ENCODE results near the gene GRIK1. TPM values are rescaled to one million over a fixed set of nuclear protein-coding genes. Genes with fewer than 3 reads are reported as not detected.

The GRIK1 gene
- total RNA-seq, 1 donor from 2014 or later, result not detected

DNA sequence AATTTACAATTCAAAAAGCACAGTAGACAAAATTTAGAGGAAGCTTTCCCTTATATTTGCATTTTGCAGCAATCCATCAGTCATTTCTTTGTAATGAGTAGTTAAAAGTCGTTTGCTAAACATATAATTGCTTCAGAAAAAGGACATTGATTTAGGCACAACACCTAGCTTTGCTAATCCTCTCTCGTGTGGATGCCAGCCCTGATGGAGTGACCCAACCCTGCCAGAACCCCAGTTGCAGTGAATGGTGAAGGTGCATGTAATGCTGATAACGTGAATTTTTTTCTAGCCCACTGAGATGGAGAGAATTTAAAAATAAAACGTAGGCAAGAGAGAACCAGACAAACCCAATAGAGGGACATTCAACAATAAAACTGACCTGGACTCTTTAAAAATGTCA is 263.4 kb downstream of the GRIK1 start:
- TF ChIP-seq, protein P1, sequence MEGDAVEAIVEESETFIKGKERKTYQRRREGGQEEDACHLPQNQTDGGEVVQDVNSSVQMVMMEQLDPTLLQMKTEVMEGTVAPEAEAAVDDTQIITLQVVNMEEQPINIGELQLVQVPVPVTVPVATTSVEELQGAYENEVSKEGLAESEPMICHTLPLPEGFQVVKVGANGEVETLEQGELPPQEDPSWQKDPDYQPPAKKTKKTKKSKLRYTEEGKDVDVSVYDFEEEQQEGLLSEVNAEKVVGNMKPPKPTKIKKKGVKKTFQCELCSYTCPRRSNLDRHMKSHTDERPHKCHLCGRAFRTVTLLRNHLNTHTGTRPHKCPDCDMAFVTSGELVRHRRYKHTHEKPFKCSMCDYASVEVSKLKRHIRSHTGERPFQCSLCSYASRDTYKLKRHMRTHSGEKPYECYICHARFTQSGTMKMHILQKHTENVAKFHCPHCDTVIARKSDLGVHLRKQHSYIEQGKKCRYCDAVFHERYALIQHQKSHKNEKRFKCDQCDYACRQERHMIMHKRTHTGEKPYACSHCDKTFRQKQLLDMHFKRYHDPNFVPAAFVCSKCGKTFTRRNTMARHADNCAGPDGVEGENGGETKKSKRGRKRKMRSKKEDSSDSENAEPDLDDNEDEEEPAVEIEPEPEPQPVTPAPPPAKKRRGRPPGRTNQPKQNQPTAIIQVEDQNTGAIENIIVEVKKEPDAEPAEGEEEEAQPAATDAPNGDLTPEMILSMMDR (conservative IDR thresholded peaks at IDR 0.05; ENCODE audit: low read depth, low read length), result no peak
- no peak for DNase-seq (ENCODE audit: low read depth)
- H3K4me3 ChIP-seq (ENCODE audit: low read depth, low read length), result no peak overlapping the region

DNA sequence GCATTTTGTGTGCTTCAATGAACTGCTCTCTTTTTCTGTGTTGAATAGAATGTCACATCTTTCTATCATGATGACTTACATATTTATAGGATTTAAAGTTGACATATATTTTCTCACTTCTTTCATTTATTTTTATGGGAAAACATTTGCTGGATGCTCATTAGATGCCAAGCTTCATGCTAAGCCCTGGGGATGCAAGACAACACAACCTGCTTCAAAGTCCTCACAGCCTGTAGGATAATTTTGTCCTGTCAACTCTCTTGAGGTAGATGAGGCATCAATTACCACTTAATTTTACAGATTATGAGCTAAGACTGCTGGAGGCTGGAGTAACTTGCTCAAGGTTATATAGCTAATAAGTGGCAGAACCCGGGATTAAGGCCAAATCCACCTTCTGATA is 264.3 kb downstream of the GRIK1 start:
- TF ChIP-seq, protein P1 (conservative IDR thresholded peaks at IDR 0.05; ENCODE audit: low read depth, low read length), result no peak
- no peak overlapping the region for H3K4me3 ChIP-seq (ENCODE audit: low read depth, low read length)
- no peak for DNase-seq (ENCODE audit: low read depth)

DNA sequence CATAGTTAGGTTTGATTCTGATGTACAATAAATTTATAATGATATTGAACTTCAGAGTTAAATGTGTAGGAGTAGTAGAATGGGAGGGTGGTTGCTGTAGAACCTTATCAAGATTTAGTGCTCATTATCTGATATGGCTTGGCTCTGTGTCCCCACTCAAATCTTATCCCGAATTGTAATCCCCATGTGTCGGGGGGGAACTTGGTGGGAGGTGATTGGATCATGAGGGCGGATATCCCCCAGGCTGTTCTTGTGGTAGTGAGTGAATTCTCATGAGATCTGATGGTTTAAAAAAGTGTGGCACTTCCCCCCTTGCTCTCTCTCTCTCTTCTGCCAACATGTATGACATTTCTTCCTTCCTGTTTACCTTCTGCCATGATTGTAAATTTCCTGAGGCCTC is 265.5 kb downstream of the GRIK1 start:
- no peak overlapping the region for H3K4me3 ChIP-seq (ENCODE audit: low read depth, low read length)
- TF ChIP-seq, protein P1 (conservative IDR thresholded peaks at IDR 0.05; ENCODE audit: low read depth, low read length), result no peak
- no peak for DNase-seq (ENCODE audit: low read depth)

DNA sequence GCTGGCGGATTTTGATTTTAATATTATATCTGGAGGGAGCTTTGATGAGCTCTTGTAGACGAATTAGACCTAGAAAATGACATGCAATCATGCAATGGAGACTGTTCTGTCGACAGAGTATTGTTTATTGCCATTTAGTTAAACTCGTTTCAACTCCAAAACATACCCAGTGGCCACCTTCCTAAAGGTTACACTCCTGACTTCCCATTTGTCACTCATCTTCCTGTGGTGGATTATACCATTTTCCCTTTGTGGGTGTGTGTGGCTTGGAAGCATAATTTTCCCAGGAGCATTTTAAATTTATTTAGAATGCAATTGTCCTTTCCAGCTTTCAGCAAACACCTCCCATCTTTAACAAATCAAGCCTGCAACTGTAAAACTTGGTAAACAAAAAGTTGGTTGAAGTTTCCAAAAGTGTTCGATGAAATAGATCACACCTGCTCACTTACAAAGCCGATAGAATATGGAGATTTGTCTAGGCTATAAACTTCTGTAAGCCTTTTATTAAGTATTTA is 266.6 kb downstream of the GRIK1 start:
- no peak for DNase-seq (ENCODE audit: low read depth)
- no peak overlapping the region for H3K4me3 ChIP-seq (ENCODE audit: low read depth, low read length)
- TF ChIP-seq, protein P1 (conservative IDR thresholded peaks at IDR 0.05; ENCODE audit: low read depth, low read length), result no peak

DNA sequence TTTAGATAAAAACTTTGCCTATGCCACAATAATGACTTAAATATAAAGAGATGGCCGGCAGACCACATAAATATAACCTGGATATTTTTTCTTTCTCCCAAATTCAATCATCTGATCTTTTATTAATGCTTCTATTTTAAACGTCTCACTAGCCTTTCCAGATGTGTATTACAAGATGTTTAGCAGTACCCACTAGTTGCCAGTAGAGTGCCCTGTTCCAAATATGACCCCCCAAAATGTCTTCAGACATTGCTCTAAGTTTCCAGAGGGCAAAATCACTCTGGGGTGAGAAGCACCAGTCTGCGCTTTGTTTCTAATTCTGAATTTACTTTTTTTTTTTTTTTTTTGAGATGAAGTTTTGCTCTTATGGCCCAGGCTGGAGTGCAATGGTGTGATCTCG is 268.1 kb downstream of the GRIK1 start:
- TF ChIP-seq, protein P1 (conservative IDR thresholded peaks at IDR 0.05; ENCODE audit: low read depth, low read length), result no peak
- DNase-seq (ENCODE audit: low read depth), result no peak
- no peak overlapping the region for H3K4me3 ChIP-seq (ENCODE audit: low read depth, low read length)

DNA sequence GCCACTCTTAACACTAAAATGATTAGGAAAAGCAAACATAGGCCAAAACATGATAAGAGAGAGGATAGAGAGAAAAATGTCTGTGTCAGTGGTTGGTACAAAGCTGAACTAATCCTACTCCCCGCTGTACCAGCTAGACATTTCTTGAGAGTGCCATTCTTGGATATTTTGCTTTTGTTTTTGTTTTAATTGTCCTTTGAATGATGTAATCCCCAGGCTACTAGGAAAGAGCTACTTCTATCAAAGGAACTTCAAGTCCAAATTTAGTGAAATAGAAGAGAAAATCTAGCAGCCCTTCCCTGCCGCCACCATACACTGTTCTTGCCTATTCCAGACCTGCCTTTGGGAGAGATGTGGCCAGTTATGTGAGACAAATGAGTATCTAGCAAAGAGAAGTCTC is 269.6 kb downstream of the GRIK1 start:
- no peak for DNase-seq (ENCODE audit: low read depth)
- TF ChIP-seq, protein P1 (conservative IDR thresholded peaks at IDR 0.05; ENCODE audit: low read depth, low read length), result no peak
- H3K4me3 ChIP-seq (ENCODE audit: low read depth, low read length), result no peak overlapping the region

DNA sequence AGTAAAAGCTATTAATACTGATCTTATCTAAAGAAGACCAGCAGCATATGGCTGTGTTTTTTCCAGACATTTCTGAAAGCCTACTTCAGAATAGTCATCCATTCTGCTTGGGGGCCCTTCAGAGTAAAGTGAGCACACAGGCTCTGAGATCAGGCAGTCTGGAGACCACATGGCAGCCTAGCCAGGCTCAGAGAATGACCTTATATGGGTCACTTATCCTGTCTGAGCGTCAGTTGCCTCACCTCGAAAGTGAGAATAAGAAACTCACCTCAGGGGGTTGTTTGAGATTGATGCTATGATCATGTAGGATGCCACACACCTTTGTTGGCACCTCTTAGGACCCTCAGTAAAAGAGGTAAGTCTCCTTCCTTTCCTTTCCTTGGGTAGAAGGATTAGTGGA is 270.4 kb downstream of the GRIK1 start:
- H3K4me3 ChIP-seq (ENCODE audit: low read depth, low read length), result no peak overlapping the region
- no peak for DNase-seq (ENCODE audit: low read depth)
- TF ChIP-seq, protein P1 (conservative IDR thresholded peaks at IDR 0.05; ENCODE audit: low read depth, low read length), result no peak

Measured in epithelial cell of proximal tubule (primary cell).